ENCODE data around the gene CRNKL1.

Gene CRNKL1

DNA sequence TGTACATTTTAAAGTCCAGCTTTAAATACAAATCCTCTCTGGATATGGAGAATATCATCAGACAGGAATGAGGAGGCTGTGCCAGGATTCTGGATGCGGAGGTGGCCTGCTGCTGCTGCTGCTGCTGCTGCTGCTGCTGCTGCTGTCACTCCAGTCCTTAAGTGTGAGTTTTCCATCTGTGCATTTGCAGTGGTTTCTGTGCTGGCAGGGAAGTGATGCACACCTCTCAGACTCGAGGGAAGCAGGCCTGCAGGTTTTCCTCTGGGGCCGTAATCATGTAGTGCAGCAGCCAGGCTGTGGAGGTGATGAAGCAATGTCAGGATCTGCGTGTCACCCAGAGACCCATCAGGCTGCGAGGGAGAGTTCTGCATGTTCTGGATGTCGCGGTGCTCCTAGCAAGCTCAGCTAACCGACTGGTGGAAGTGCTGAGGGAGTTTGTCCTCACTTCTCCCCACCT lies 32.1 kb upstream of the CRNKL1 start:
- Histone ChIP-seq H3K27ac (ENCODE audit: low read depth in 2 of 2, low read length in 2 of 2) (no peak overlapping the region), H3K4me1 (ENCODE audit: control insufficient read depth in 2 of 2, insufficient read depth in 2 of 2, low read length in 2 of 2) (peaks cover 0 to 4% of the 10 kb centered on the region in 2 donors), H3K36me3 (ENCODE audit: control insufficient read depth in 2 of 2, insufficient read depth in 2 of 2, low read length in 2 of 2) (no peaks in the 10 kb centered on the region), H3K9ac (ENCODE audit: low read depth in 1 of 2, low read length in 2 of 2) (no peak overlapping the region), H3K9me3 (ENCODE audit: control insufficient read depth in 2 of 2, low read length in 2 of 2) (no peaks in the 10 kb centered on the region), H3K4me3 (ENCODE audit: low read length in 2 of 2) (no peak overlapping the region), H3K27me3 (ENCODE audit: control insufficient read depth in 2 of 2, insufficient read depth in 2 of 2, low read length in 2 of 2) (peaks cover 0 to 6% of the 10 kb centered on the region in 2 donors)

DNA sequence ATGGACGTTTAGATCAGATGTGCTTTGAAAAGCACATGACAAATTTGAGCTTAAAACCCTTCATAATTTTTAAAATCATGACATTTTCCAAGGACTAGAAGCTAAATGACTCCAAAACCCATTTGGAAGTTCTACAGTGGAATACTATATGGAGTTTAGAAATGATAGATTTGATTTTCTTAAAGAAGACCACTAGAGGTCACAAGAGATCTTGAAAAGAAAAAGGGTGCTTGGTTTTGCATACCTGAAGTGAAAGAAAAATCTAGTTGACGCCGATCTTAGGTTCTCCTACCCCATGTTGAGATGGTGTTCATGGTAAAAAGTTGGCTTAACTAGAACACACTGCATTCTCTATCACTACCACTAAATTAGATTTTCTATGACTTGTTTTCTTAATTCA lies 31.5 kb upstream of the CRNKL1 start:
- H3K4me1 ChIP-seq (ENCODE audit: control insufficient read depth in 2 of 2, insufficient read depth in 2 of 2, low read length in 2 of 2) = peaks cover 0 to 4% of the 10 kb centered on the region in 2 donors
- H3K9me3 ChIP-seq (ENCODE audit: control insufficient read depth in 2 of 2, low read length in 2 of 2) = no peaks in the 10 kb centered on the region
- H3K27me3 ChIP-seq (ENCODE audit: control insufficient read depth in 2 of 2, insufficient read depth in 2 of 2, low read length in 2 of 2) = peaks cover 0 to 6% of the 10 kb centered on the region in 2 donors
- peak overlapping the region in 1 of 2 donors; percentile 48 for H3K4me3 ChIP-seq (ENCODE audit: low read length in 2 of 2)
- H3K36me3 ChIP-seq (ENCODE audit: control insufficient read depth in 2 of 2, insufficient read depth in 2 of 2, low read length in 2 of 2) = no peaks in the 10 kb centered on the region
- H3K9ac ChIP-seq (ENCODE audit: low read depth in 1 of 2, low read length in 2 of 2) = no peak overlapping the region
- no peak overlapping the region for H3K27ac ChIP-seq (ENCODE audit: low read depth in 2 of 2, low read length in 2 of 2)

DNA sequence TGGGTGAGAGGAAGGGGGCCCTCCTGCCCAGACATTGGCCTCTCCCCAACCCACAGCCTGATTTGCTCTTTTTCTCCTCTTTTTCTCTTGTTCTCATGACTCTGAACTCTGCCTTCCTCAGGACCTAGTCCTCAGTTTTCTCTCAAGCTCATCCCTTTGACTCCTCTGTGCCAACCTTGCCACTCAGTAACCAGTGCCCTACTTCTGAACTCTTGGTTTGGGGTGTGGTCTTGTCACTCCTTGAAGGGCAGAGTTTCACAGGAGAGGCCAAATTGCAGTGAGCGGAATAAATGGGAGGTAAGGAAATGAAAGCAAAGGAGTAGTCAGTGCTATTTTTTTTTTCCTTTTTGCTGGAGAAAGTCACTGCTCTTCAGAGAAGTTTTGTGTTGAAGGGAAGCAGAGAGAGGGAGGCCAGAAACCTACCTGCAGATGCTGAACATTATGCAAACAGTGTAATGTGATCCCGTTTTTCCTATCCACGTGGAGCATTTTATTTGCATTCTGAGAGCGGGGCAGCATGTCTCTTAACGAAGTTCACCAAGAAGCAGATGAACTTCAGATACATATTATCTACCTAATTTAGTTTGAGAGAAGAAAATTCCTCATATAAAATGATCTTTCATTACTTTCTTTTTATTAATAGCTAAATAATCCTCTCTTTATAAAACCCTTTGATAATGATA lies 27.0 kb upstream of the CRNKL1 start:
- Histone ChIP-seq H3K9me3 (ENCODE audit: control insufficient read depth in 2 of 2, low read length in 2 of 2) (no peaks in the 10 kb centered on the region), H3K4me1 (ENCODE audit: control insufficient read depth in 2 of 2, insufficient read depth in 2 of 2, low read length in 2 of 2) (peaks cover 0 to under 1% of the 10 kb centered on the region in 2 donors), H3K27ac (ENCODE audit: low read depth in 2 of 2, low read length in 2 of 2) (no peak overlapping the region), H3K36me3 (ENCODE audit: control insufficient read depth in 2 of 2, insufficient read depth in 2 of 2, low read length in 2 of 2) (no peaks in the 10 kb centered on the region), H3K27me3 (ENCODE audit: control insufficient read depth in 2 of 2, insufficient read depth in 2 of 2, low read length in 2 of 2) (peaks cover 0 to 8% of the 10 kb centered on the region in 2 donors), H3K4me3 (ENCODE audit: low read length in 2 of 2) (no peak overlapping the region), H3K9ac (ENCODE audit: low read depth in 1 of 2, low read length in 2 of 2) (no peak overlapping the region)

DNA sequence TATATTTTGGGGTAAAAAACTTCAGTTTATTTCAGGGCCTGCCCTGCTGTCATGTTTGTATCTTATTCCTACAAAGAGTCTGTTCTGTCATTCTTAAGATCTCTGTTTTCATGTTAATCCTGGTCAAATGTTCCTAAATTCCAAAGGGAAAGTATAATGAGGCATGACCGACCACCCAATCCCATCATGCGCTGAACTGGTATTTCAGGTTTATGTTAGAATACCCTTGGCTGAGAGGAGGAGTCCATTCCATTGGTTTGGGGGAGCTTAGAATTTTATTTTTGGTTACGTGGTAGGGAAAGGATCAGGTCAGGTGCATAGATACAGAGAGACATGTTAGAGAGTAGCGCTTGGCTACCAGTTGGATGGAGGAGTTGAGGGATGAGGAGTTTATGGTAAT lies 25.8 kb upstream of the CRNKL1 start:
- H3K4me3 ChIP-seq (ENCODE audit: low read length in 2 of 2) = no peak overlapping the region
- H3K36me3 ChIP-seq (ENCODE audit: control insufficient read depth in 2 of 2, insufficient read depth in 2 of 2, low read length in 2 of 2) = no peaks in the 10 kb centered on the region
- no peaks in the 10 kb centered on the region for H3K9me3 ChIP-seq (ENCODE audit: control insufficient read depth in 2 of 2, low read length in 2 of 2)
- H3K27me3 ChIP-seq (ENCODE audit: control insufficient read depth in 2 of 2, insufficient read depth in 2 of 2, low read length in 2 of 2) = peaks cover 5 to 14% of the 10 kb centered on the region in 2 donors
- no peaks in the 10 kb centered on the region for H3K4me1 ChIP-seq (ENCODE audit: control insufficient read depth in 2 of 2, insufficient read depth in 2 of 2, low read length in 2 of 2)
- no peak overlapping the region for H3K9ac ChIP-seq (ENCODE audit: low read depth in 1 of 2, low read length in 2 of 2)
- H3K27ac ChIP-seq (ENCODE audit: low read depth in 2 of 2, low read length in 2 of 2) = no peak overlapping the region

DNA sequence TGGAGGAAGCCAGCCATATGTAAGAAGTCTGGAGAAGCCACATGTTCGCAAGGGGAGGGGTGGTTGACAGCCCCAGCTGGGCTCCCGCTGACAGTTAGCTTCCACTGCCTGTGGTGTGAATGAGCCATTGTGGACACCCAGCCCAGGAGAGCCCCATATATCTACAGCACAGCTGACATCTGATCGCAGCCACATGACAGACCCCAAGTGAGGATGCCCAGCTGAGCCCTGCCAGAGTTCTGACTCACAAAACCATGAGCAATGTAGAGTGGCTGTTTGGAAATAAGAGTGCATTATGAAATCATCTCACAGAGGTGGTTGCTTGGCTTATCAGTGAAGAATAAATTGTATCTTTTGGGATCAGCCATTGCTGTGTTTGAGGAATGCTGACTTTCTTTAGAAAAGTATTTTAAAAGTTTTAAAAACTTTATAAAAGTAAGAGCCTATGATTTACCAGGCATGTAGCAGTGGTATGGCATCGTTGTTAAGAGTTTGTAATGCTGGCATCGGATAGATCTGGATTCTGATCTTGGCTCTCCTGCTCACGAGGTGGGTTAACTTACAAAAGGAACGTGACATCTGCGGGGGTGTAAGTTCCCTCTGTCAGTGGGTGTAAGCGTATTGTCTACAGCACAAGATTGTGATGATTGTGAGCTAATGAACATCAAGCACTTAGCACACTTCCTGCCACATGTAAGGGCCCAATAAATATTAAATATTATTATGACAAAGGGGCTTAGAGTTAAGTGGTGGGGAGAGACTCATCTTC lies 24.2 kb upstream of the CRNKL1 start:
- H3K27me3 ChIP-seq (ENCODE audit: control insufficient read depth in 2 of 2, insufficient read depth in 2 of 2, low read length in 2 of 2) = peaks cover 5 to 9% of the 10 kb centered on the region in 2 donors
- H3K4me3 ChIP-seq (ENCODE audit: low read length in 2 of 2) = no peak overlapping the region
- H3K9ac ChIP-seq (ENCODE audit: low read depth in 1 of 2, low read length in 2 of 2) = no peak overlapping the region
- H3K27ac ChIP-seq (ENCODE audit: low read depth in 2 of 2, low read length in 2 of 2) = no peak overlapping the region
- H3K36me3 ChIP-seq (ENCODE audit: control insufficient read depth in 2 of 2, insufficient read depth in 2 of 2, low read length in 2 of 2) = no peaks in the 10 kb centered on the region
- no peaks in the 10 kb centered on the region for H3K4me1 ChIP-seq (ENCODE audit: control insufficient read depth in 2 of 2, insufficient read depth in 2 of 2, low read length in 2 of 2)
- H3K9me3 ChIP-seq (ENCODE audit: control insufficient read depth in 2 of 2, low read length in 2 of 2) = no peaks in the 10 kb centered on the region

- H3K27ac ChIP-seq (ENCODE audit: low read depth in 2 of 2, low read length in 2 of 2) = no peak overlapping the region
- H3K4me1 ChIP-seq (ENCODE audit: control insufficient read depth in 2 of 2, insufficient read depth in 2 of 2, low read length in 2 of 2) = no peaks in the 10 kb centered on the region
- peaks cover 5 to 9% of the 10 kb centered on the region in 2 donors for H3K27me3 ChIP-seq (ENCODE audit: control insufficient read depth in 2 of 2, insufficient read depth in 2 of 2, low read length in 2 of 2)
- H3K36me3 ChIP-seq (ENCODE audit: control insufficient read depth in 2 of 2, insufficient read depth in 2 of 2, low read length in 2 of 2) = no peaks in the 10 kb centered on the region
- H3K9ac ChIP-seq (ENCODE audit: low read depth in 1 of 2, low read length in 2 of 2) = no peak overlapping the region
- no peak overlapping the region for H3K4me3 ChIP-seq (ENCODE audit: low read length in 2 of 2)
- no peaks in the 10 kb centered on the region for H3K9me3 ChIP-seq (ENCODE audit: control insufficient read depth in 2 of 2, low read length in 2 of 2)
Observed at GRCh38 chr20:20075032-20075431, 22.8 kb upstream of the CRNKL1 start.

DNA sequence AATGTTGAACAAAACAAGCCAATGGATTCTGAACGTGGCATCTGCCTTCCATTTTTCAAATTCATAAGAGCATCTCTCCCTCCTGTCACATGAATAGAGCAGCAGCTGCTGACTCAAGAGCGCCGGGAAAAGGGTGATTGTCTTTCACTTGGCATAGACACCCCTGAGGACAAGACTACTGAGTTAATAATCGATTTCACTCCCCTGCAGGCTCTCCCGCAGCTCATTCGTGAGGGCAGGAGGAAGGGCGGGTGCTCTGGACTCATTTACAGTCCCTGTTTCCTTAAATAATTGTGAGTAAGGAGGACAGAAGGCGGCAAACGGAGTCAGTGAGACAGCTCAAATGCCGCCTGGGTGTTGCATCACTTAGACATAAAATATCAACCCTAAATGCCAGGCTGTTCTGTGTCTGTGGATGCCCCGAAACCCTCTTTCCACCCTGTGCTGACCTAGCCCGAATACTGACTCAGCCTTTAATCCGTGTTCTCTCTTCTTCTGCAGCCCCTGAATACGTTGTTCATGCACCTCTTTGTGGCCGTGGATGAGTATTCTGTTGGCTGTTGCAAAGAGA lies 21.6 kb upstream of the CRNKL1 start:
- peaks cover 5 to 9% of the 10 kb centered on the region in 2 donors for H3K27me3 ChIP-seq (ENCODE audit: control insufficient read depth in 2 of 2, insufficient read depth in 2 of 2, low read length in 2 of 2)
- H3K36me3 ChIP-seq (ENCODE audit: control insufficient read depth in 2 of 2, insufficient read depth in 2 of 2, low read length in 2 of 2) = no peaks in the 10 kb centered on the region
- no peak overlapping the region for H3K4me3 ChIP-seq (ENCODE audit: low read length in 2 of 2)
- H3K4me1 ChIP-seq (ENCODE audit: control insufficient read depth in 2 of 2, insufficient read depth in 2 of 2, low read length in 2 of 2) = no peaks in the 10 kb centered on the region
- H3K27ac ChIP-seq (ENCODE audit: low read depth in 2 of 2, low read length in 2 of 2) = no peak overlapping the region
- H3K9ac ChIP-seq (ENCODE audit: low read depth in 1 of 2, low read length in 2 of 2) = no peak overlapping the region
- no peaks in the 10 kb centered on the region for H3K9me3 ChIP-seq (ENCODE audit: control insufficient read depth in 2 of 2, low read length in 2 of 2)

DNA sequence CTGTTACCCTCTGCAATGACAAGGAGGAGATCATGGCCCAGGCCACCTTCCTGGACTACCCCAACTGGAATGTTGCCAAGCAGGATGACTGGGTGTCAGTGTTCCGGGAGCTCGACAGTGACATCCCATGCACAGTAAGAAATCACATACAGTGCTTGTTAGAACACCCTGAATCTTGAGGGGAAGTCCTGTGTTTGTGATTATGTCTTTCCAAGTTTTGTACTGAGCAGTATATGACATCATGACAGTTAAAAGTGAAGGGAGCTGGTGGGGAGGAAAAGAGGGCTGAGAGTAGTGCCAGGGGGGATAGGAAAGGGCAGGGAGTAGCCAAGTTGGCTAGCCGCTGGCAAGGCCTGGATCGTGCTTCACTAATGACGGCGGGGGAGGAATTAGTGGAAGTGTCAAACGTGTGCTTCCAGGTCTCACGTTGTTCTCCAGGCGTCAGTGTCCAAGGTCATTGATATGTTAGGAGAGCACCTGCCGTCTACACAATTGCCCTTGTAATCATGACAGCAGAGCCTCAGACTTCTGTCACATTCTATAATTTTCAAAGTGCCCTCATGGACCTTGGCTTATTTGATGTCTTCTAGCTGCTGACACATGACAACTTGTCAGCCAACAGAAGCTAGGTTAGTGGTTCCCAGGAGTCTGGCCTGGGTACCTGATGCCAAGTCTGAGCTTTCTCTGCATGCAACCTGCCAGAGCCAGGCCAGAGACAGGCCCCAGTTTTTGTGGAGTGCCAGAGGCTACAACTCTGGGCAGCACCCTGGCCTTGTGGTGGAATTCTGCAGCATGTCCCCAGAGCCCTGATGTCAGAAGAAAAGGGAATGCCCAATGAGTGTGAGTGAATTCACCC lies 18.8 kb upstream of the CRNKL1 start:
- Histone ChIP-seq H3K4me3 (ENCODE audit: low read length in 2 of 2) (no peak overlapping the region), H3K36me3 (ENCODE audit: control insufficient read depth in 2 of 2, insufficient read depth in 2 of 2, low read length in 2 of 2) (no peaks in the 10 kb centered on the region)

GRCh38 chr20:20065361-20065760 lies 13.1 kb upstream of the CRNKL1 start:
- no peak overlapping the region for H3K4me3 ChIP-seq (ENCODE audit: low read length in 2 of 2)
- no peak overlapping the region for H3K9ac ChIP-seq (ENCODE audit: low read depth in 1 of 2, low read length in 2 of 2)
- H3K27ac ChIP-seq (ENCODE audit: low read depth in 2 of 2, low read length in 2 of 2) = no peak overlapping the region
- no peaks in the 10 kb centered on the region for H3K36me3 ChIP-seq (ENCODE audit: control insufficient read depth in 2 of 2, insufficient read depth in 2 of 2, low read length in 2 of 2)
- no peaks in the 10 kb centered on the region for H3K9me3 ChIP-seq (ENCODE audit: control insufficient read depth in 2 of 2, low read length in 2 of 2)
- H3K27me3 ChIP-seq (ENCODE audit: control insufficient read depth in 2 of 2, insufficient read depth in 2 of 2, low read length in 2 of 2) = no peaks in the 10 kb centered on the region
- H3K4me1 ChIP-seq (ENCODE audit: control insufficient read depth in 2 of 2, insufficient read depth in 2 of 2, low read length in 2 of 2) = no peaks in the 10 kb centered on the region

More for the DNA sequence above, 18.8 kb upstream of the CRNKL1 start:
- H3K27me3 ChIP-seq (ENCODE audit: control insufficient read depth in 2 of 2, insufficient read depth in 2 of 2, low read length in 2 of 2) = peaks cover 5 to 8% of the 10 kb centered on the region in 2 donors
- H3K4me1 ChIP-seq (ENCODE audit: control insufficient read depth in 2 of 2, insufficient read depth in 2 of 2, low read length in 2 of 2) = no peaks in the 10 kb centered on the region
- H3K9ac ChIP-seq (ENCODE audit: low read depth in 1 of 2, low read length in 2 of 2) = no peak overlapping the region
- H3K9me3 ChIP-seq (ENCODE audit: control insufficient read depth in 2 of 2, low read length in 2 of 2) = no peaks in the 10 kb centered on the region
- no peak overlapping the region for H3K27ac ChIP-seq (ENCODE audit: low read depth in 2 of 2, low read length in 2 of 2)

Data from mucosa of rectum (tissue), 2 donors.